Glomerular visceral epithelial cell (primary cell): ENCODE data around the gene PABPN1L.

Source experiments
- DNase-seq: peaks from one replicate; pipeline ENCODE4 v3.0.0-alpha.2; 2016; ENCODE audit errors: extremely low spot score

The PABPN1L gene

DNA sequence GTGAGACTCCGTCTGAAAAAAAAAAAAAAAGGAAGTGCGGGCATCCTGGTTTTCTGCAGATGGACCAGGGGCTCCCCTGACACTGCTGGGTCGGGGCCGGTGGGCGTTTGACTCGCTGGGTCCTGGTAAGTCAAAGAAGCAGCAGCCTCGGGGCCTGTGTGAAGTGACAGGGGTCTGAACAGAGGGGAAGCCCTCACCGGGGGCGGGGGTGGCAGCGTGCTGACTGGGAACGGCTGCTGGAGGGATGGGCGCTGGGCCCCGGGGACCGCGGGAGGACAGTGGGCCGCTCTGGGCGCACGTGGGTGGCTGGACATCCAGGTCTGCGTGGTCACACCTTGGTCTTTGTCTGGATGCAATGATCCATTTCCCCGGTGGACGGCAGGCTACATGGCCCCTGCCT, 17.9 kb downstream of the PABPN1L start:
- DNase-seq = no peak

DNA sequence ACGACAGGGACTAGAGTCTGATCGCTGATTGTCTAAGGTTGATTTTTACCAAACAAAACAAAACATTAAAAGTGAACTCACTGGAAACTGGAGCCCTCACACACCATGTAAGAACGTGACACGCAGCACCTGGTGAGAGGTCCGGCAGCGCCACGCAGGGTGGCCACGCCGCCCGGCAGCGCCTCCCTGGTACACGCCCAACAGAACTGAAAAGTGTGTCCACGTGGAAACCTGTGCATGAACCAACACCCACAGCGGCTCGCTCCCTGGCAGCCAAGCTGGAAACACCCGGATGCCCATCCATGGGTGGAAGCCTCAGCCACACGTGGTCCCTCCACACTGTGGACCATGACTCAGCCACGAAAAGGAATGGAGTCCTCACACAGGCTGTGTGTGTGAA, 18.8 kb downstream of the PABPN1L start:
- no peak for DNase-seq

DNA sequence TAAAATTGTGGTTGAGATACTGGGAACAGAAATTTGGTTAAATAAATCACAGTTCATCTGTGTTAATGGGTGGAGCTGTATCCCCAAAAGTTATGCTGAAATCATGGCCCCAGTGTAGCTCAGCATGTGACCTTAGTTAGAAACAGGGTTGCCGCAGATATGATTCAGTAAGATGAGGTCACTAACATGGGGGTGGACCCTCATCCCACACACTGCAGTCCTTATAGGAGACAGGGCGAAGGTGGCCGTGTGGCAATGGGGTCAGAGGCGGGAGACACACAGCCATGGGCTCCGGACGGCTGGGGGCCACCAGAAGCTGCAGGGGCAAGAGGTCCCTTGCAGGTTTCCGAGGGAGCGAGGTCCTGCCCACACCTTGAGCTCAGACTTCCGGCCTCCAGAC, 20.4 kb downstream of the PABPN1L start:
- no peak for DNase-seq

DNA sequence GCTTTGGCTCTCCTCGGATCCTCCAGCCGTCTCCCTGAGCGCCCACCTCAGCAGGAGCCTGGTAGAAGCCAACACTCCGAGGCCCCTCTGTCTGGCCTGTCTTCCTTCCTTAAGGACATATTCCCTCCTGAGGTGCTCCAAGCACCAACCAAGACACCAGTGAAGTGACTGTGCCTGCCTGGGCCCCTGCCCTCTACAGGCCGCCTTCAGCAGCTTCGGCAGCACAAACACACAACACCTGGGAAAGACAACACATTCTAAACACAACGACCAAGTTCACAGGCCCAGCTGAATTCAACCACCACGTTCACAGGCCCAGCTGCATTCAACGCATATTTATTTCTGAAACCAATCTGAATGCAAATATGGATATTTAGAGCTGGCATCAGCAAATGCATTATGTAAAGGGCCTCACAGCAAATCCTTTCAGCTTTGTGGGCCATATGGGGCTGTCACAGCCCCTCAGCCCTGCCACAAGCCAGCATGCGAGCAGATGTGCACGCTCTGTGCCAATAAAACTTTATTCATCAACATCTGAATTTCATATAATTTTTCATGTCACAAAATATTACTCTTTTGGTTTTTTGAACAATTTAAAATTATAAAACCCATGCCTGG, 21.9 kb downstream of the PABPN1L start:
- DNase-seq = no peak

DNA sequence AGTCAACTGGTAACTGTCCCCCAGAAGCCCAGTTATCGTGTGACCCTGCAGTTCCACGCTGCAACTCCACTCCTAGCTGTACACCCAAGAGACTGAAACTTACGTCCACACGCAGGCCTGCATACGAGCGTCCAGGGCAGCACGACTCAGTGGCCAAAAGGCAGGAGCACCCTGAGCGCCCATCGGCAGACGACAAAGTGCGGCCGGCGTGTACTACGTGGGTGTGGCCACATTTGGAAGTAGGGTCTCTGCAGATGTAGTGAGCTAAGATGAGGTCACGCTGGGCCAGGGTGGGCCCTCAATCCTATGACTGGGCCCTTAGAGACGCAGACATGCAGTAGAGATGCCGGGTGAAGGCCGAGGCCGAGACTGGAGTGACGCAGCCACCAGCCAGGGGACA, 23.2 kb downstream of the PABPN1L start:
- no peak for DNase-seq

DNA sequence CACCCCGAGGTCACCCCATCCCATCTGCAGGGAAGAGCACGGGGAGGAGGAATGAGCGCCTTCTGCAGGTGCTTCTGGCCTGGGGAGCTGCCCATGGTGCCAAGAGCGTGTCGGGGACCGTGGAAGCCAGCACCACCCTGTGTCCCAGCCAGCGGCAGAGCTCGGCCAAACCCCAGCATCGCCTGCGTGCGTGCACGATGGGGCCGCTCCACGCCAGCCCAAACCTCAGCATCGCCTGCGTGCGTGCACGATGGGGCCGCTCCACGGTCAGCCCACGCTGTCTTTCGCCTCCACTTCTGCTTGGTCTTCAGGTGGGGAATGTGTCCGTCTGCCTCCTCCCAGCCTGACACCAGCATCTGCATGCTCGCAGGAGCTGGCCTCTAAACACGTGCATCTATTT, 23.7 kb downstream of the PABPN1L start:
- no peak for DNase-seq

DNA sequence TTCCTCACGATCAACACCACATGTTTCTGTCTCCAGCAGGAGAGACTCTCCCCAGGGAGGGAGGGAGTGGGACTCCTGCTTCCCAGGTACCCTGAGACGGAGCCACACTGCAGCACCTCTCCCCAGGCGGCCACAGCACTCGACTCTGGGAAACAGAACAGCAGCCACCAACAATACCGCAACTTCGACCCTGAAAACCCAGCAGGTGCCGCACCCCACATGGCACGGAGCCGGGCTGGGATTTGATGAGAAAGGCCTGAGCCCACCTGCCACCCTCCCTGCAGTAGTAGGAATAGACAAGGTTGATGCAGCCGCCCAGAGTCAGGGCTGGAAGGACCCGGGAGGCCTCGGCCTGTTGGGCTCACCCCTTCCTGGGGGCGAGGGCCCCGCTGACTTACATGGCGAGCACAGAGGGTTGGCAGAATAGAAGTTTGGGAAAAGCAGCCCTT, 24.1 kb downstream of the PABPN1L start:
- no peak for DNase-seq

DNA sequence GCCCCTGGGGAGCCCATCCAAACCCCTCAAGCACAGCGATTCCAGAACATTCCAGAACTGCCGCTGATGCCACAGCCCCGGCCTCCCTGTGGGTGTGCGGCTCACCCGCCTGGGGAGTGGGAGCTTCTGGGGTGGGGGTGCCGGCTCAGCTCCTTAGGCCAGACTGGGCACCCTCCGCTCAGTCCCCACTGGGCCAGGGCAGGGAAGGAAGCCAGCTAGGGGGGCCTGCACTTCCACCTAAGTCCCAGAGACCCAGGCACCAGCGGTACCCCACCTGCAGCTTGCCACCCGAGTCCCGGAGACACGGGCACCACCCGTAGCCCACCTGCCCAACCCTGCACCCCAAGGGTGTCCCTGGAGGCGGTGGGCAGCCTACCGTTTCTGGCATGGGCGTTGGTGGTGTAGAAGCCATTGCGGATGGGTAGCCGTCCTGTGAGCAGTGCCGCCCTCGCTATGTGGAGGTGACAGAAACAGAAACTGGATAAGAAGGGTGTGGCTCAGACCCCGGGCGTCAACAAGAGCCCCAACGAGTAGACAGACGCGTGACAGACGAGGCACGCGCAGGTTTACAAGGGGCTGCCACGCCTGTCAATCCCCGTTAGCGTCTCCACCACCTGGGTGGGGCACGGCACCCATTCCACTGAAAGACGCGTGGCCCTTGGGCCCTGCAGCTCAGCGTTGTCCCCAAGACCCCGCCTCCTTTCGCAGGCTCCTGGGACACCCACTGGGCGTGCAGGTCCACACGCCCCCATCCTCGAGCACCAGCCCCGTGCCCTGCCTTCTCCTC, 24.7 kb downstream of the PABPN1L start:
- DNase-seq = no peak

DNA sequence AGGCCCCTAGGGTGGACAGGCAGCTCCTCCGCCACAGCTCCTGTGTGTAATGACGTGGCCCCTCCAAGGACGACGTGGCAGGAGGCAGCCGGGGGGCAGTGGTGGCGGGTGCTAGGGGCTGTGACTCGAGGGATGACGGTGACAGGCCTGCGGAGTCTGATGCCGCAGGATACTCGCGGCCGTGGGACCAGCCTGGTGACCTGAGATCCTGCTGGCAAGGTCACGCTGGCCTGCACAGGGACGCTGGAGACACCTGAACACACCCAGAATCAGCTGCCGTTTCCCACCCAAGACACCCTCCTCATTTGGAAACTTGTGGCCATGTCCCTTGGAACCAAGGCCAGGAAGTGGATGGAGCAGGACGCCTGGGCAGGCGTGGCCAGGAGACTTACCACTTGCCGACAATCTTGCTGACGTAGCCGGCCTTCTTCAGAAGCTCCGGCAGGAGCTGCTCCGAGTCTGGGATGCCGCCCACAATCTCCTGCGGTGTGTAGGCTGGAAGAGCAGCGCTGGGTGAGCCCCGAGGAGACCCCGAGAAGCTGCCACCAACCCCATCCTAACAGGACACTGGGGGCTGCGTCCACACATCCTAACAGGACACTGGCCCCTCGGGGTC, 25.8 kb downstream of the PABPN1L start:
- no peak for DNase-seq

DNA sequence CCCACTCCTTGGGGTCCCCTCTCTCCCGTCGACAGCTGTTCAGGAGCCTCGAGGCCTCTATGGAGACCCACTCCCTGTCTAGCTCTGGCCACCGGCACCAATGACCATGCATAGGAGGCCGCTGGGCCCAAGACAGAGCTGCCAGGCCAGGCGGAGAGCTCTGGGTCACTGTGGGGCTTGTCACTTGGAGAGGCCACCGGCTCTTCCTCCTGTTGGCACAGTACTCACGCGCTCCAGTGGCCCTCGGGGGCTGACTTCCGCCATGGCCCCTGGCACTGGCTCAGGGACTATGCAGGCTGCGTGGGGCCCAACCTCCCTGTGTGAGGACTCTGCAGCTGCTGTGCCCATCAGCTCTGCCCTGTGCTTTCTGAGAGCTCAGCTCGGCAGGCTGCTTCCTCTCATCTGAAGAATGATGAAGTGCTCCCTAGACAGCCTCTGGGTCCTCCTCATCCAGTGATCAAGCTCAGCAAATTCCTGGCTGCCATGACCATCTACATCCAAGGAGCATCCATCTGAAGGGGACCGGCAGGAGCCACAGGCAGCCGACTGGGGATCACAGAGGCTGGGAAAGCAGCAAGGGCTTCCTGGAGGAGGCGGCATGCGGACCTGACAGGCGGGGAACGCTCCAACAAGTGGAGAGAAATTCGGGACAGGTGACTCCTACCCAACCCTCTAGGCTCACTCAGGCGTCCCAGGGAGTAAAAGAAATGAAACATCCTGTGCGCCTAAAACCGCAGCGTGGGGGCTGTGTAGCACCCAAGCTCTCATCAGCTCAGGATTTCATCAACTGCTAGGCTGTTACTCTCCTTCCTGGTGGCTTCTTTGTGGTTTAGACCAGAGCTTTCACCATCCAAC, 26.5 kb downstream of the PABPN1L start:
- no peak for DNase-seq

DNA sequence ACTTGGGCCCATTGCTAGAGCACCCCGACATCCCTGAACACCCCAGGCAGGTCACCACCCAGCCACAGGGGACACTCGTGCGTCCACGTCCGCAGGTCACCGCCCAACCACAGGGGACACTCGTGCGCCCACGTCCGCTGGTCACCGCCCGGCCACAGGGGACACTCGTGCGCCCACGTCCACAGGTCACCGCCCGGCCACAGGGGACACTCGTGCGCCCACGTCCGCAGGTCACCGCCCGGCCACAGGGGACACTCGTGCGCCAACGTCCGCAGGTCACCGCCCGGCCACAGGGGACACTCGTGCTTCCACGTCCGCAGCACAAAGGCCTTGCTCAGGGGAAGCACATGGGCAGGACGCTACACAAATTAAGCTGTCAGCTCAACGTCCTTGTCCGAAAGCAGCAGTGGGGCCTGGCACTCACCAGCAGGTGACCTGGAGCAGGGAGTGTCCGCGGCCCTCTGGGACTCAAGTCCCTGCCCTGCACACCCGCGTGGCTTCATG, 27.4 kb downstream of the PABPN1L start:
- no peak for DNase-seq

DNA sequence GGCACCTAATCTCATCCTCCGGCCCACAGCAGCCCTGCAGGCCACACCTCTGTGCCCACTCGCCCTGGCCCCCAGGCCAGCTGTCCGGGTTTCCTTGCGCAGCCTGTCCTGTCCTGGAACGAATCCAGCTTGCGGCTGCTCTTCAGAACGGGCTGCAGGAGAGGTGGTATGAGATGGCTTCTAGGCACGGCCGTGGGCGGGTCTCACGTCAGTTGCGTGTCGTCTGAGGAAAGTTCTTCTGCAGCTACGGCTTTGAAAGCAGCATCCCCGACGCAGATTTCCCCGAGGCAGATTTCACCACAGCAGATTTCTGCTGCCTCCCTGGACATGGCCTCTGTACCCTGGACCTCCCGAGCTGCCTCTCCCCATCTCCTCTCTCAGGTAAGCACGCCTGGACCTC, 27.9 kb downstream of the PABPN1L start:
- no peak for DNase-seq

DNA sequence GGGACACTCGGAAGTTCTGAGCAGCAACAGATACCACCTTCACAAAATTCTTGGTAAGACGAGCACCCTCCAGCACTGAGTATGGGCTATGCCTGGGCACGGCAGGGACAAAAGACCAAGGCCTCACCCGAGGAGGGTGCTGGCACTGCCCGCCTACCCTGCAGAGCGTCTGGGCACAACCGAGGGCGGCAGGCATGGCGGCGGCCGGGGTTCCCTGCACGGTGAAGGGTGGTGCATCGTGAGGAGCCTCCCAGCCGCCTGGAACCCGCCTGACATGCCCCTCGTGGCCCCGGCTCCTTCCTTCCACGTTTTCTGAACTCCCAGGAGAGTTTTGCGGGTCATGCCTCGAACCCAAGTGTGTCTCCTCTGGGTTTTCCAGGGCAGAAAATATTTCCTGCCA, 28.7 kb downstream of the PABPN1L start:
- no peak for DNase-seq

DNA sequence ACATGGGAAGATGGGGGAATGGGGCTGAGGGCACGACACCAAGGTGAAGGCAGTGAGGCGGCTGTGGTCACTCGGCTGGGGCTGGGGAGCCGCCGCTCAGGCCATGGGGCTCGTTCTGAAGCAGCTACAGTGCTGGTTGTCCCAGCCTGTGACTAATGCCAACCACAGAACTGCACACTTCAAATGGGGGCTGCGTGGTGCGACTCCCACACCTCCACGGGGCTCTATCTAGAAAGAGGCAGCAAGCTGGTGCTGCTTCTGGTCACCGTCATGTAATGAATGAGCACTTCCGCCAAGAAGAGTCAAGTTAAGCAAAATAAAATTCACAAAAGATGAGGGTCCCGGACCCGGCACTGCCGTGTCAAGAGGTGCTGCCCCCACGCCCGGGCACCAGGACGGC, 29.7 kb downstream of the PABPN1L start:
- DNase-seq = no peak

DNA sequence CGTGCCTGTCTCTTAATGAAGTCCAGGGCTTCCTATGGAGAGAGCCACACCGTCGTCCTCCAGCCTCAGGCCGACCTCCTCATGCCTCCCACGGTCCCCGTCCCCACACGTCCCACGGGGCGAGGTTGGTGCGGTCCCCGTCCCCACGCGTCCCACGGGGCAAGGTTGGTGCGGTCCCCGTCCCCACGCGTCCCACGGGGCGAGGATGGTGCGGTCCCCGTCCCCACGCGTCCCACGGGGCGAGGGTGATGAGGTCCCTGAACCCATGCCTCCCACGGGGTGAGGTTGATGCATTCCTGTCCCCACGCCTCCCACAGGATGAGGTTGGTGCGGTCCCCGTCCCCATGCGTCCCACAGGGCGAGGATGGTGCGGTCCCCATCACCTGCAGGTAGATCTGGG, 30.6 kb downstream of the PABPN1L start:
- no peak for DNase-seq

DNA sequence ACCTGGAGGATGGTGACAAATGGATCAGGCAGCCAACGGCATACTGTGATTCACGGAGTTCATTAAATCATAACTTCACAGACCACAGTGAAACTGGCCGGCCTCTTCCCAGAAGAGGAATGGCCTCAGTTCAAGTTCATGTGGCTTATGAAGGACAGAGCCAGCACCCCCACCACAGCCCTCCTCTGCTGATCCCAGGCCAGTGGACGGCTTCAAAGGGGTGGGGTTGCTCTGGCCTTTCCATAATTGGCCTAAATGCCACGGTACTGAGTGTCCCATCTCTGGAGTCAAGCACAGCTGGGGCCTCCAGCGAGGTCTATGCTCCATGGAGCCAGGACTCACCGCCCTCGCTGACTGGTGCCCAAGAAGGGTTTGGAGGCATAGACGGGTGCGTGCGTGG, 31.1 kb downstream of the PABPN1L start:
- DNase-seq = no peak

DNA sequence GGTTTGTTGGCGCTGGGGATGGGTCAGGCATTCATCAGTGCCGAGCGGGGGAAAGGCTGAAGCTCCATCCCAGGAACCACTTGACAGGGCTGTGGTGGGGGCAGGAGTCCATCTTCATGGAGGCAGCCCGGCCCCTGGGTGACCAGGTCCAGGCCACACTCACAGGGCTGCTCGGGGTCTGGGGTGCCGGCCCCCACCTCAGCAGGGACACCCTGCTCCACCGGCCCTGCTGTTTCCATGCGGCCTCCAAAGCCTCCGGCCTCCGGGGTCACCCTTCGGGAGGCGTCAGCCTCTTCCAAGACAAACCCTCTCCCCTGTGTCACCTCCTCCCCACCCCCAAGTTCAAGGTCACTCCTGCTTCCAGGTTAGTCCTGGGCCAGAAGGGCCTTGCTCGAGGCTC, 31.8 kb downstream of the PABPN1L start:
- no peak for DNase-seq

DNA sequence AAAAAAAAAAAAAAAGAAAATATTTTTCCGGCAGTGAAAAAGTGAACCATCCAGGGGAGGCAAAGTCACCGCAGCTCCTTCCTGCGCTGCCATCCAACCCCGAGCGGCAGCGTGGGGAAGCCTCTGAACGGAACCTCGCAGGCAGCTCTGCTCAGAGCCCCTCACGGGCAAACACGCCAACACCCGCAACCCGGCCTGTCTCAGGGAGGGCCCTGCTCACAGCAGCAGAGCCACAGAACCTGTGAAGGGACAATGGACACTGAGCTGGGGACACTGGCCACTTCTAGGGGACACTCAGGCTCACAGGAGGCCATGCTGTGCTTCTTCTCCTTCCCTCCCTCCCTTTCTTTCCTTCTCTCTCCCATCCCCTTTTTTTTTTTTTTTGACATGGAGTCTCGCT, 33.4 kb downstream of the PABPN1L start:
- no peak for DNase-seq

DNA sequence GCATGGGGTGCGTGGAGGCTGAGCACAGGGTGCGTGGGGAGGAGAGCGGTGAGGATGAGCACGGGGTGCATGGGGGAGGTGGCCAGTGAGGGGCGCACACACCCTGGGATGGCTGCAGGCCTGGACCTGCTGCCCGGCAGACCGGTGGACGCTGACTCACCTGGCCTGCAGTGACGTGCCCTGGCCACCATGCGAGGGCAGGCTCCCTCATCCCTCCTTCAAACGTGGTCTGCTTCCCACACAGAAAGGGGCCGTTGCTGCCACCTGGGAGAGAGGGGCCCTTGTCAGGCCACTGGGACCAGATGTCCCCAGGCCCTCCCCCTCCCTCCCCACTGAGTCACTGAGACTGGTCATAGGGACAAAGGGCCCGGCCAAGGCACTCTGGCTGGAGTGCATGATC, 34.6 kb downstream of the PABPN1L start:
- no peak for DNase-seq

DNA sequence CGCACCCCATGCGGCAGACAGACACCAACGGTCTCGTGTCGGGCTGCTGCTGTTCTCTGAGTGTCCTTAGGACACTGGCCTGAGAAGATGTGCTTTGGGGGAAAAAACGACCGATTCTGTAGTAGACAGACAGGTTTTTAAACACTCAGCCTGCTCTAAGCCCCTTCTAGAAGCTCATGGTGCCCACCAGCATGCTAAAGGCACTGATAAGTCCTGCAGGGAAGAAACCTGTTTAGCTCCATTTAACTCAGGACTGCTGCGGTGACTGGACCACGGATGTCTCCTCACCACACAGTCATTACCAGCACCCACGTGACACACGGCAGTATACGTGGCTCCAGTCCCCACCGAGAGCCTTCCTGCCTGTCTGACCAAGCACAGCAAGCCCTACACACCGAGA, 35.7 kb downstream of the PABPN1L start:
- DNase-seq = no peak

DNA sequence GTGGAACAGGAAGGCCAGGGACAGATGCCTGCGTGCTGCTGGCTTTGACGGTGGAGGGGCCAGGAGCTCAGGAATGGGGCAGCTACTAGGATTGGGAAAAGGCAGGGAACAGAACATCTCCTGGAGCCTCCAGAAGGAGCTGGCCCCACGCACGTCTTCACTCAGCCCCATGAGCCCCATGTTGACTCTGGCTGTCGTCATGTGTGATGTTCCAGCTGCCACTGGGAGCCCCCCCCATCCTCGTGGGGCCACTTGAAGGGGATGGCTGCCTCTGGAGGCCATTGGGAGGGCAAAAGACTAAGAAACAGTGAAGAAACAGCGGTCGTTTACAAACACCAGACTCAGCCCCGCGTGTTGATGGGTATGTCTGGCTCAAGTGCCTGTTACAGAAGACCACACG, 36.2 kb downstream of the PABPN1L start:
- DNase-seq = no peak

DNA sequence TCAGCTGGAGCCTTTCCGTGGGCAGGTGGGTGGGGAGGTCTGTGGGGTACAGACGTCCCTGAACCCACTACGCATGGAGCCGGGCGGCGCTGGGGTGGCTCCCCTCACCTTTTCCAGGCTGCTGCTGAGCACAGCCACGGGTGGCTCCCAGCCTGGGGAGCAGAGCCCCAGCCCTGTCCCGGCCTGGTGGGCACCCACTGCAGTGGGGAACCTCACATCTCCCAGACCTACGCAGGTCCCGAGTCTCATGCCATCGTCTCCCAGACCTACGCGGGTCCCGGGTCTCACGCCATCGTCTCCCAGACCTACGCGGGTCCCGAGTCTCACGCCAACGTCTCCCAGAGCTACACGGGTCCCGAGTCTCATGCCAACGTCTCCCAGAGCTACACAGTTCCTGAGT, 37.7 kb downstream of the PABPN1L start:
- no peak for DNase-seq
